SK-N-SH treated with all-trans-retinoic acid at 6 μM for 48 hours (cell line): Measurements from ENCODE around the gene KLHL29.

ENCODE experiments used
- ATAC-seq: fragments of 200-7000 bp; cut with Tn5 transposase; 3 replicates; pipeline ENCODE4 v1.9.1; 2020; ENCODE audit warnings: mild to moderate bottlenecking, moderate library complexity
- ARNTL ChIP-seq: fragments of 450-650 bp; formaldehyde crosslinking; IDR thresholded peaks from 2 replicates; pipeline ENCODE4 v1.5.0; 2020; ENCODE audit warnings: low read depth, mild to moderate bottlenecking, moderate library complexity, borderline replicate concordance
- BACH2 ChIP-seq: fragments of 250-450 bp; sonication (Bioruptor Pico); IDR thresholded peaks from 2 replicates; pipeline ENCODE4 v1.9.0; 2021; ENCODE audit warnings: mild to moderate bottlenecking, borderline replicate concordance
- CREB5 ChIP-seq: fragments of 250-450 bp; sonication (Bioruptor Pico); IDR thresholded peaks from 2 replicates; pipeline ENCODE4 v1.5.1; 2020; ENCODE audit warnings: low read depth, mild to moderate bottlenecking, moderate library complexity
- CSDC2 ChIP-seq: fragments of 250-450 bp; sonication (Bioruptor Pico); IDR thresholded peaks from 2 replicates; pipeline ENCODE4 v1.5.0; 2020; ENCODE audit warnings: mild to moderate bottlenecking, moderate library complexity
- CSRNP3 ChIP-seq: fragments of 250-450 bp; sonication (Bioruptor Pico); IDR thresholded peaks from 2 replicates; pipeline ENCODE4 v1.5.1; 2021; ENCODE audit warnings: mild to moderate bottlenecking, moderate library complexity
- ESRRG ChIP-seq: fragments of 250-450 bp; sonication (Bioruptor Pico); IDR thresholded peaks from 2 replicates; pipeline ENCODE4 v1.6.1; 2021; ENCODE audit warnings: mild to moderate bottlenecking
- GLIS3 ChIP-seq: fragments of 250-450 bp; sonication (Bioruptor Pico); IDR thresholded peaks from 2 replicates; pipeline ENCODE4 v1.5.0; 2020; ENCODE audit warnings: mild to moderate bottlenecking, moderate library complexity
- ISL1 ChIP-seq: fragments of 250-450 bp; sonication (Bioruptor Pico); IDR thresholded peaks from 2 replicates; pipeline ENCODE4 v2.1.2; 2022; ENCODE audit warnings: mild to moderate bottlenecking, moderate library complexity
- OSR1 ChIP-seq: fragments of 250-450 bp; sonication (Bioruptor Pico); IDR thresholded peaks from 2 replicates; pipeline ENCODE4 v1.8.0; 2022; ENCODE audit warnings: moderate library complexity, mild to moderate bottlenecking, inconsistent platforms
- PATZ1 ChIP-seq: fragments of 250-450 bp; sonication (Bioruptor Pico); IDR thresholded peaks from 2 replicates; pipeline ENCODE4 v1.8.0; 2020; ENCODE audit warnings: mild to moderate bottlenecking, moderate library complexity, borderline replicate concordance
- PPARA ChIP-seq: fragments of 250-450 bp; sonication (Bioruptor Pico); IDR thresholded peaks from 2 replicates; pipeline ENCODE4 v1.5.0; 2020; ENCODE audit warnings: mild to moderate bottlenecking, borderline replicate concordance
- RARB ChIP-seq: fragments of 250-450 bp; sonication (Bioruptor Pico); IDR thresholded peaks from 2 replicates; pipeline ENCODE4 v1.8.0; 2021; ENCODE audit warnings: mild to moderate bottlenecking, moderate library complexity
- SNAI2 ChIP-seq: fragments of 250-450 bp; sonication (Bioruptor Pico); IDR thresholded peaks from 2 replicates; pipeline ENCODE4 v1.5.0; 2020; ENCODE audit warnings: mild to moderate bottlenecking, moderate library complexity
- TCF4 ChIP-seq: fragments of 250-450 bp; sonication (Bioruptor Pico); IDR thresholded peaks from 2 replicates; pipeline ENCODE4 v1.8.0; 2021; ENCODE audit warnings: mild to moderate bottlenecking, moderate library complexity, borderline replicate concordance
- TOX ChIP-seq: fragments of 250-450 bp; sonication (Bioruptor Pico); IDR thresholded peaks from 2 replicates; pipeline ENCODE4 v1.8.0; 2021; ENCODE audit warnings: mild to moderate bottlenecking, moderate library complexity, borderline replicate concordance
- TSHZ2 ChIP-seq: fragments of 250-450 bp; sonication (Bioruptor Pico); IDR thresholded peaks from 2 replicates; pipeline ENCODE4 v1.5.0; 2020; ENCODE audit warnings: mild to moderate bottlenecking, moderate library complexity
- ZC3H10 ChIP-seq: fragments of 250-450 bp; sonication (Bioruptor Pico); IDR thresholded peaks from 2 replicates; pipeline ENCODE4 v1.5.1; 2021; ENCODE audit warnings: mild to moderate bottlenecking, moderate library complexity
- ZFP3 ChIP-seq: fragments of 250-450 bp; sonication (Bioruptor Pico); IDR thresholded peaks from 2 replicates; pipeline ENCODE4 v1.5.0; 2020; ENCODE audit warnings: mild to moderate bottlenecking, moderate library complexity
- ZFP30 ChIP-seq: fragments of 450-650 bp; formaldehyde crosslinking; IDR thresholded peaks from 2 replicates; pipeline ENCODE4 v1.5.0; 2022; ENCODE audit warnings: mild to moderate bottlenecking, moderate library complexity
- ZNF565 ChIP-seq: fragments of 450-650 bp; formaldehyde crosslinking; conservative IDR thresholded peaks from 2 replicates; pipeline ENCODE4 v1.5.0; 2020; ENCODE audit warnings: low read depth, mild to moderate bottlenecking, moderate library complexity
- ZNF70 ChIP-seq: fragments of 450-650 bp; formaldehyde crosslinking; IDR thresholded peaks from 2 replicates; pipeline ENCODE4 v1.5.0; 2020; ENCODE audit warnings: mild to moderate bottlenecking, moderate library complexity
- ZNF8 ChIP-seq: fragments of 450-650 bp; formaldehyde crosslinking; IDR thresholded peaks from 2 replicates; pipeline ENCODE4 v1.5.0; 2020; ENCODE audit warnings: mild to moderate bottlenecking, moderate library complexity

Gene KLHL29

GRCh38 chr2:23640711-23641110, 255.7 kb downstream of the KLHL29 start:
- no peak for ATAC-seq
- TF ChIP-seq ESRRG (CRISPR knock-in tag) (no peak), RARB (no peak), SNAI2 (CRISPR knock-in tag) (no peak), ZNF8 (no peak), CSRNP3 (CRISPR knock-in tag) (no peak), ZFP3 (no peak), ZNF70 (no peak), ZC3H10 (CRISPR knock-in tag) (no peak), PPARA (CRISPR knock-in tag) (no peak), ARNTL (CRISPR knock-in tag) (no peak), TCF4 (CRISPR knock-in tag) (no peak), ZFP30 (CRISPR knock-in tag) (no peak), ISL1 (CRISPR knock-in tag) (no peak), GLIS3 (no peak), PATZ1 (no peak), CSDC2 (CRISPR knock-in tag) (no peak)
- TF ChIP-seq, all 23 proteins: peak for 0

- ATAC-seq, result no peak
- TF ChIP-seq CSDC2 (CRISPR knock-in tag) (no peak), ZFP3 (no peak), ZNF565 (CRISPR knock-in tag) (no peak), ESRRG (CRISPR knock-in tag) (no peak), TOX (CRISPR knock-in tag) (no peak), ZC3H10 (CRISPR knock-in tag) (no peak), TSHZ2 (CRISPR knock-in tag) (no peak), BACH2 (CRISPR knock-in tag) (no peak)
Observed at GRCh38 chr2:23642516-23642915, 257.5 kb downstream of the KLHL29 start.

- no peak for ATAC-seq
- TF ChIP-seq CREB5 (CRISPR knock-in tag) (no peak), CSDC2 (CRISPR knock-in tag) (no peak), ZNF565 (CRISPR knock-in tag) (no peak), CSRNP3 (CRISPR knock-in tag) (no peak), OSR1 (CRISPR knock-in tag) (no peak), ZC3H10 (CRISPR knock-in tag) (no peak), BACH2 (CRISPR knock-in tag) (no peak), TSHZ2 (CRISPR knock-in tag) (no peak), ISL1 (CRISPR knock-in tag) (no peak), RARB (no peak), ESRRG (CRISPR knock-in tag) (no peak), PATZ1 (no peak), TOX (CRISPR knock-in tag) (no peak), TCF4 (CRISPR knock-in tag) (no peak), ARNTL (CRISPR knock-in tag) (no peak)
Observed at GRCh38 chr2:23645230-23645808, 260.3 kb downstream of the KLHL29 start.
